Mesendoderm (in vitro differentiated cells): ENCODE data around the gene ZNF211.

Source experiments
- DNase-seq: peaks from one replicate; pipeline ENCODE4 v3.0.0; 2013
- H2AK5ac ChIP-seq: 2 replicates; pipeline ENCODE4 v1.6.1; 2013; ENCODE audit warnings: low read length, inconsistent platforms
- H2BK120ac ChIP-seq: 2 replicates; pipeline ENCODE4 v1.6.1; 2013; ENCODE audit warnings: low read depth, mild to moderate bottlenecking, low read length, moderate library complexity, mixed read lengths
- H2BK15ac ChIP-seq: replicated peaks from 2 replicates; pipeline ENCODE4 v1.6.1; 2013; ENCODE audit warnings: low read depth, mild to moderate bottlenecking, moderate library complexity
- H2BK5ac ChIP-seq: 2 replicates; pipeline ENCODE4 v1.6.1; 2013; ENCODE audit warnings: low read length, inconsistent platforms
- H3K18ac ChIP-seq: 2 replicates; pipeline ENCODE4 v1.6.1; 2013; ENCODE audit warnings: mild to moderate bottlenecking, low read length, mixed read lengths
- H3K23ac ChIP-seq: one replicate; pipeline ENCODE4 v1.6.1; 2013; ENCODE audit warnings: low read length
- H3K27ac ChIP-seq: 2 replicates; pipeline ENCODE4 v1.5.1; 2013; ENCODE audit warnings: low read depth, mild to moderate bottlenecking, inconsistent platforms, low read length, moderate library complexity
- H3K27me3 ChIP-seq: 2 replicates; pipeline ENCODE4 v1.6.1; 2013; ENCODE audit warnings: low read length, control low read depth, mild to moderate bottlenecking, inconsistent platforms; ENCODE audit not compliant: insufficient read depth, poor library complexity
- H3K36me3 ChIP-seq: 2 replicates; pipeline ENCODE4 v1.6.1; 2013; ENCODE audit warnings: low read length, inconsistent platforms; ENCODE audit not compliant: control insufficient read depth, insufficient read depth
- H3K4ac ChIP-seq: one replicate; pipeline ENCODE4 v1.6.1; 2013; ENCODE audit warnings: low read depth, mild to moderate bottlenecking, low read length, moderate library complexity
- H3K4me1 ChIP-seq: 2 replicates; pipeline ENCODE4 v1.6.1; 2013; ENCODE audit warnings: low read depth, low read length, inconsistent platforms; ENCODE audit not compliant: control insufficient read depth
- H3K4me2 ChIP-seq: 2 replicates; pipeline ENCODE4 v1.6.1; 2013; ENCODE audit warnings: low read length
- H3K4me3 ChIP-seq: 2 replicates; pipeline ENCODE4 v1.5.1; 2013; ENCODE audit warnings: mild to moderate bottlenecking, low read length
- H3K56ac ChIP-seq: one replicate; pipeline ENCODE4 v1.6.1; 2013; ENCODE audit warnings: low read length
- H3K79me1 ChIP-seq: 2 replicates; pipeline ENCODE4 v1.6.1; 2013; ENCODE audit warnings: low read length, inconsistent platforms
- H3K79me2 ChIP-seq: 2 replicates; pipeline ENCODE4 v1.6.1; 2013; ENCODE audit warnings: mild to moderate bottlenecking, low read length; ENCODE audit not compliant: control insufficient read depth, insufficient read depth
- H3K9ac ChIP-seq: 2 replicates; pipeline ENCODE4 v1.6.1; 2013; ENCODE audit warnings: low read length, inconsistent platforms
- H4K5ac ChIP-seq: one replicate; pipeline ENCODE4 v1.6.1; 2013; ENCODE audit warnings: low read length
- H4K8ac ChIP-seq: one replicate; pipeline ENCODE4 v1.6.1; 2013; ENCODE audit warnings: low read depth, mild to moderate bottlenecking, control low read depth, low read length, moderate library complexity
- WGBS: extraction: QIAGEN DNeasy Blood & Tissue Kit; methylation state at CpG from one replicate; pipeline ENCODE4 v1.1.7; 2013; ENCODE audit warnings: low lambda C conversion rate, missing lambda C conversion rate; ENCODE audit not compliant: insufficient coverage; ENCODE audit errors: extremely low coverage; 5-methylcytosine and 5-hydroxymethylcytosine counted together

Gene ZNF211

DNA sequence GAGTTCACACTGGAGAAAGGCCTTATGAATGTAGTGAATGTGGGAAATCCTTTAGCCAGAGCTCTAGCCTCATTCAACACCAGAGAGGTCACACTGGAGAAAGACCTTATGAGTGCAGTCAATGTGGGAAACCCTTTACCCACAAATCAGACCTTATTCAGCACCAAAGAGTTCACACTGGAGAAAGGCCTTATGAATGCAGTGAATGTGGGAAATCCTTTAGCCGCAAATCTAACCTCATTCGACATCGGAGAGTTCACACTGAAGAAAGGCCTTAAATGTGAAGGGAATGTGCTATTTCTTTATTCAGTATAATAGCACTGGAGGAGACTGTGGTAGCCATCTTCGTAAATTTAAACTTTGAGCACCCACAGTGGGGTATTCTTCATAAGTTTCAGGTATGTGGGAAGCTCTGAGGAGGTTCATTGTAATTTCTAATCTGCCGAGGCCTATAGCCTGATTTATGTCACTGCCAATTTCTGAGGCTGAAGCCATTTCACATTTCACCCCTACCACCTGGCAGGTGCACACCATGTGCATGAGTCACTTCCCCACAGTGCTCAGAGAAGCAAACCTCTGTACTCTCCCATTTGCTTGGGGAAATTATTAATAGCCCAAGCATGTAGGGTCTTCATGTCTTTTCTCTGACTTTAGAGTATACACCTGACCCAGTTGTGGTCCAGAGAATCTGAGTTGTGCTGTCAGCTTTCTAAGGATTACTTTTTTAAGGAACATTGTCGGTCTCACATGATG lies 55.2 kb downstream of the ZNF211 start:
- Histone ChIP-seq H3K4me1 (no peaks in the 10 kb centered on the region), H3K23ac (no peak overlapping the region), H3K27ac (no peak overlapping the region), H3K4ac (no peak overlapping the region), H2BK120ac (no peak overlapping the region), H3K36me3 (peaks cover 41% of the 10 kb centered on the region), H4K5ac (no peak overlapping the region), H2AK5ac (no peak overlapping the region), H3K79me1 (peaks cover 53% of the 10 kb centered on the region), H2BK15ac (no peak overlapping the region), H3K18ac (no peak overlapping the region), H3K56ac (no peak overlapping the region), H2BK5ac (no peak overlapping the region), H3K4me2 (no peak overlapping the region), H3K27me3 (no peaks in the 10 kb centered on the region), H4K8ac (no peak overlapping the region), H3K79me2 (peaks cover 60% of the 10 kb centered on the region), H3K9ac (no peak overlapping the region), H3K4me3 (peak overlapping the region; percentile 31)
- no CpG with 5 or more reads among the region's 6 CpGs for WGBS
- peak; percentile 37 for DNase-seq

DNA sequence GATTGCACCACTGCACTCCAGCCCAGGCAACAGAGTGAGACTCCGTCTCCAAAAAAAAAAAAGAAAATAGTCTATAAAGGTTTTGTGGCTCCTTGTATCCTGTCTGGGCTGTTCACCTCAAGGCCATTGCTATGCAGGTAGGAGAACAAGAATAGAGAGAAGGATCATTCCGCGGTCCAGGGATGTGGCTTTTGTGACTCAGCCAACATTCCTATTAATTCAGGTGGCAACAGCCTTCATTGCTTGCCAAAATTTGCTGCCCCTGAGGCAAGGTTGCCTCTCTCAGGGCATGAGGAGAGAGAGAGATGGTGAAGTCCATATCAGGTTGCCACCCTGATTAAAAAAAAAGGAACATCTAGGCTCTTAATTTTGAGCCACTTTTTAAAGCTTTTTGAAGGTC lies 56.8 kb downstream of the ZNF211 start:
- Histone ChIP-seq H2BK120ac (no peak overlapping the region), H4K8ac (no peak overlapping the region), H3K56ac (no peak overlapping the region), H3K23ac (no peak overlapping the region), H2AK5ac (no peak overlapping the region), H3K27me3 (no peaks in the 10 kb centered on the region), H3K4me2 (no peak overlapping the region), H3K79me2 (peaks cover 45% of the 10 kb centered on the region), H2BK5ac (no peak overlapping the region), H3K4me1 (no peaks in the 10 kb centered on the region), H3K4ac (no peak overlapping the region), H3K4me3 (no peak overlapping the region), H3K9ac (no peak overlapping the region), H3K36me3 (peaks cover 31% of the 10 kb centered on the region), H3K27ac (no peak overlapping the region), H3K18ac (no peak overlapping the region), H3K79me1 (peaks cover 43% of the 10 kb centered on the region), H2BK15ac (no peak overlapping the region), H4K5ac (no peak overlapping the region)
- DNase-seq, result no peak
- WGBS, result no CpG with 5 or more reads among the region's 3 CpGs
